ENCODE results near the gene RTKN. TPM values are rescaled to one million over a fixed set of nuclear protein-coding genes. Genes with fewer than 3 reads are reported as not detected.
"Not testable (repeated sequence)": the region's sequence is repeated elsewhere in the genome, so short reads cannot be mapped to it uniquely, and the experiment has no call there.

Gene RTKN, protein sequence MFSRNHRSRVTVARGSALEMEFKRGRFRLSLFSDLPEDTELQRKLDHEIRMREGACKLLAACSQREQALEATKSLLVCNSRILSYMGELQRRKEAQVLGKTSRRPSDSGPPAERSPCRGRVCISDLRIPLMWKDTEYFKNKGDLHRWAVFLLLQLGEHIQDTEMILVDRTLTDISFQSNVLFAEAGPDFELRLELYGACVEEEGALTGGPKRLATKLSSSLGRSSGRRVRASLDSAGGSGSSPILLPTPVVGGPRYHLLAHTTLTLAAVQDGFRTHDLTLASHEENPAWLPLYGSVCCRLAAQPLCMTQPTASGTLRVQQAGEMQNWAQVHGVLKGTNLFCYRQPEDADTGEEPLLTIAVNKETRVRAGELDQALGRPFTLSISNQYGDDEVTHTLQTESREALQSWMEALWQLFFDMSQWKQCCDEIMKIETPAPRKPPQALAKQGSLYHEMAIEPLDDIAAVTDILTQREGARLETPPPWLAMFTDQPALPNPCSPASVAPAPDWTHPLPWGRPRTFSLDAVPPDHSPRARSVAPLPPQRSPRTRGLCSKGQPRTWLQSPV
- total RNA-seq = 24.6 TPM

DNA sequence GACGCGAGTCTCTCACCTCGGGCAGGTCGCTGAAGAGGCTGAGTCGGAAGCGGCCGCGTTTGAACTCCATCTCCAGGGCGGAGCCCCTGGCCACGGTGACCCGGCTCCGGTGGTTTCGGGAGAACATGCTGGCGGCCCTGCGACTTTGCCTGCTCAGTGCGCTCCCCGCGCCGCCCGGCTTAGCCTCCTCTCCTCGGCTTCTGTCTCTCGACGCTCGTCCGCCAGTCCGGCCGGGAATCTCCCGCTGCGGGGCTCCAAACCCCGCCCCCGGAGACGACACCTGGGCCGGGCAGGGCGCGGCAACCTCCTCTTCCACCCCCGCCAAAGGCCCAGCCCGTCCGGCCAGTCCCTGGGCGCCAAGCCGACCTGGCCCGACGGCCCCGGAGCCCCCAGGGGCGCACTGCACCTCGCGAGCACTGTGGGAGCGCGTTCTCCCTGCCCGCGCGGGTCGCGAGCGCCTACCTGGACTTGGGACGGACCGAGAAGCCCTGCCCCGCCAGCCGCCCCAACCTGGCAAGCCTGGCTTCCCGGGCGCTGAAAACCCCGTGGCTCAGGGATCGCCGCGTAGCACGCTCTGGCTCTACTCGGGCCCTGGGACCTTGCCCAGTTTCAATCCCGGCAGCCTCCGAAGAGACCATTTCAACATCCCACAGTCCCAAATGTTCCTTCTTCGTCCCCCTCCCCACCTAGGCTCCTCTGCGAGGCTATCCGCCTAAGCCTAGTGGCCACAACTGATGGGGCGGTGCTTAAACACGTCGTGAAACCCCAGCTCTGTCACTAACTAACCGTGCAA, at the start of gene RTKN:
Gene RTKN (minus strand): TSS at position 248 of the 793 bp plus-strand sequence. CDS start 121 bp downstream, at position 127.
- H3K4me1 ChIP-seq = peaks cover 44% of the 10 kb centered on the region

DNA sequence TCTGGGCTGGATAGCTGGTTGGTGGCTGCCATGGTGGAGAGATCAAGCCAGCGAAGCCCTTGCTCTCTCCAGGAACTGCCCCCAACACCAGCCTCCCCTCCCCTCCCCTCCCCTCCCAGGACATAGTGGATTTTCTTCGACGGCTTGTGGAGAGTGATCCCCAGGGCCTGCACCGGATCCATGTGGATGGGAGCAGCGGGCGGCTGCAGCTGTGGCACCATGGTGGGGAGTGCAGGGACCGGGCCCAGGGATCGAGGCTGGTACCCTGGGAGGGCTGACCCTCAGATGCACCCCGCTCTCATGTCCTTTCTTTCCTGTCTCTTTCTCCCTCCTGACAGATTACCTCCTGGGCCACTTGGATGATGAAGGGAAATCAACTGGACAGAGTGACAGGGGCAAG, 48.2 kb upstream of the RTKN start:
- intact Hi-C loops (cut with DNase I) = loop anchor here (10.0 kb wide), 1 partner anchor 755 kb away; the partner anchor contains the start of gene TPRKB
- no peak for DNase-seq (ENCODE audit: extremely low spot score in 2 of 2)
- peaks cover 0 to 44% of the 10 kb centered on the region in 2 donors for H3K36me3 ChIP-seq

More for the DNA sequence above, at the start of gene RTKN:
- H3K4me3 ChIP-seq = peak within 1 kb of the TSS; percentile 47 to 58
- peak in 1 of 2 donors; percentile 83 for DNase-seq (ENCODE audit: extremely low spot score in 2 of 2)
- H3K27me3 ChIP-seq = no peaks in the 10 kb centered on the region
- intact Hi-C loops (cut with DNase I) = no loop called here
- H3K36me3 ChIP-seq = no peaks in the 10 kb centered on the region
- H3K9me3 ChIP-seq = no peaks in the 10 kb centered on the region
- TF ChIP-seq, protein P1, sequence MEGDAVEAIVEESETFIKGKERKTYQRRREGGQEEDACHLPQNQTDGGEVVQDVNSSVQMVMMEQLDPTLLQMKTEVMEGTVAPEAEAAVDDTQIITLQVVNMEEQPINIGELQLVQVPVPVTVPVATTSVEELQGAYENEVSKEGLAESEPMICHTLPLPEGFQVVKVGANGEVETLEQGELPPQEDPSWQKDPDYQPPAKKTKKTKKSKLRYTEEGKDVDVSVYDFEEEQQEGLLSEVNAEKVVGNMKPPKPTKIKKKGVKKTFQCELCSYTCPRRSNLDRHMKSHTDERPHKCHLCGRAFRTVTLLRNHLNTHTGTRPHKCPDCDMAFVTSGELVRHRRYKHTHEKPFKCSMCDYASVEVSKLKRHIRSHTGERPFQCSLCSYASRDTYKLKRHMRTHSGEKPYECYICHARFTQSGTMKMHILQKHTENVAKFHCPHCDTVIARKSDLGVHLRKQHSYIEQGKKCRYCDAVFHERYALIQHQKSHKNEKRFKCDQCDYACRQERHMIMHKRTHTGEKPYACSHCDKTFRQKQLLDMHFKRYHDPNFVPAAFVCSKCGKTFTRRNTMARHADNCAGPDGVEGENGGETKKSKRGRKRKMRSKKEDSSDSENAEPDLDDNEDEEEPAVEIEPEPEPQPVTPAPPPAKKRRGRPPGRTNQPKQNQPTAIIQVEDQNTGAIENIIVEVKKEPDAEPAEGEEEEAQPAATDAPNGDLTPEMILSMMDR (IDR thresholded peaks at IDR 0.05) = no peak
- no peak for TF ChIP-seq POLR2A (IDR thresholded peaks at IDR 0.05)
- peak in 1 of 2 donors; percentile 43 for TF ChIP-seq POLR2AphosphoS5 (IDR thresholded peaks at IDR 0.05; ENCODE audit: insufficient read depth in 1 of 2, low read depth in 1 of 2)
- H3K27ac ChIP-seq = peak within 1 kb of the TSS; percentile 81

DNA sequence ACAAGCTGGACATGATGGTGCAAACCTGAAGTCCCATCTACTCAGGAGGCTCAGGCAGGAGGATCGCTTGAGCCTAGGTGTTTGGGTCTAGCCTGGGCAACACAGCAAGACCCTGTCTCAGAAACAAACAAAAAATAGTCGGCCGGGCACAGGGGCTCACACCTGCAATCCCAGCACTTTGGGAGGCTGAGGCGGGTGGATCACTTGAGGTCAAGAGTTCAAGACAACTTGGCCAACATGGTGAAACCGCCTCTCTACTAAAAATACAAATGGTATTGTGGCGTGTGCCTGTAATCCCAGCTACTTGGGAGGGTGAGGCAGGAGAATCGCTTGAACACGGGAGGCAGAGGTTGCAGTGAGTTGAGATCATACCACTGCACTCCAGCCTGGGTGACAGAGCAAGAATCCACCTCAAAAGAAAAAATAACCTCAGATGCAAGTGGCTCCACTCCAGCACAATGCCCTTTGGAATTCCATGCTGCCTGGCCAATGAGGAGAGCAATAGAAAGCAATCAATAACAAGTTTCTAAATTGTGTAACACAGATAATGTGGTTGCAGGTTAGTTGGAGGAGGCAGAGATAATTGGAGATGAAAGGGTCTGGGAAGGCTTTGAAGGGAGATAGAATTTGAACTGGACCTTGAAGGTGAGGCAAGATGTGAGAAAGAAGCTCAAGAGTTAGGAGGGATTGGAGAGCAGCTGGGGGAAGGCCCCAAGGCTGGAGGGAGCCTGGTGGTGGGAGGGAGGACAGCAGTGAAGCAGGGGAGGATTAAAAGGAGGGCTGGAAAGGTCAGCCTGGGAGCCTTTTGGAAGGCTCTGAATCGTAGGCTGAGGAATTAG, 47.1 kb upstream of the RTKN start:
- Histone ChIP-seq H3K36me3 (peaks cover 0 to 37% of the 10 kb centered on the region in 2 donors), H3K4me1 (peaks cover 6% of the 10 kb centered on the region), H3K27ac (no peak overlapping the region), H3K4me3 (no peak overlapping the region), H3K27me3 (no peaks in the 10 kb centered on the region), H3K9me3 (no peaks in the 10 kb centered on the region)
- DNase-seq (ENCODE audit: extremely low spot score in 2 of 2) = no peak
- TF ChIP-seq POLR2A (IDR thresholded peaks at IDR 0.05) (no peak), POLR2AphosphoS5 (IDR thresholded peaks at IDR 0.05; ENCODE audit: insufficient read depth in 1 of 2, low read depth in 1 of 2) (no peak)
- TF ChIP-seq, protein P1 (IDR thresholded peaks at IDR 0.05) = no peak
- intact Hi-C loops (cut with DNase I) = loop anchor here (10.0 kb wide), 1 partner anchor 754 kb away; the partner anchor contains the start of gene TPRKB

More for the DNA sequence above, 48.2 kb upstream of the RTKN start:
- H3K27me3 ChIP-seq = no peaks in the 10 kb centered on the region
- TF ChIP-seq POLR2A (IDR thresholded peaks at IDR 0.05) (no peak), POLR2AphosphoS5 (IDR thresholded peaks at IDR 0.05; ENCODE audit: insufficient read depth in 1 of 2, low read depth in 1 of 2) (no peak)
- TF ChIP-seq, protein P1 (IDR thresholded peaks at IDR 0.05) = no peak
- no peaks in the 10 kb centered on the region for H3K4me1 ChIP-seq
- no peak overlapping the region for H3K4me3 ChIP-seq
- no peak overlapping the region for H3K27ac ChIP-seq
- no peaks in the 10 kb centered on the region for H3K9me3 ChIP-seq

DNA sequence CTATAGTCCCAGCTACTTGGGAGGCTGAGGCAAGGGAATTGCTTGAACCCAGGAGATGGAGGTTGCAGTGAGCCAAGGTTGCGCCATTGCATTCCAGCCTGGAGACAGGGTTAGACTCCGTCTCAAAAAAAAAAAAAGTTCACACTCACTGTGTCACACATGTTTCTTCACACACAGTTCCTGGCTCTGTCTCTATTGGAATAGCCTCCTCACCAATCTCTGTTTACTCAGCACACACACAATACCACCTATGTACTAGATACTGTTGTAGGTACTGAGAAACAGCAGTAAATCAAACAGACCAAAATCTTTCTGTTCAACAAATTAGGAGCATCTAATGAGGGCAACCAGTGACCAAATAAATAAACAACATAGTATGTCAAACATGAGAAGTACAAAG, 44.4 kb upstream of the RTKN start:
- no peaks in the 10 kb centered on the region for H3K27me3 ChIP-seq
- DNase-seq (ENCODE audit: extremely low spot score in 2 of 2) = no peak
- no peak overlapping the region for H3K4me3 ChIP-seq
- no peak overlapping the region for H3K27ac ChIP-seq
- TF ChIP-seq POLR2A (IDR thresholded peaks at IDR 0.05) (no peak), POLR2AphosphoS5 (IDR thresholded peaks at IDR 0.05; ENCODE audit: insufficient read depth in 1 of 2, low read depth in 1 of 2) (no peak)
- TF ChIP-seq, protein P1 (IDR thresholded peaks at IDR 0.05) = no peak
- peaks cover 22% of the 10 kb centered on the region for H3K4me1 ChIP-seq
- intact Hi-C loops (cut with DNase I) = loop anchor here (10.0 kb wide), 1 partner anchor 751 kb away; the partner anchor contains the start of gene TPRKB
- no peaks in the 10 kb centered on the region for H3K9me3 ChIP-seq
- H3K36me3 ChIP-seq = peaks cover 0 to 13% of the 10 kb centered on the region in 2 donors

DNA sequence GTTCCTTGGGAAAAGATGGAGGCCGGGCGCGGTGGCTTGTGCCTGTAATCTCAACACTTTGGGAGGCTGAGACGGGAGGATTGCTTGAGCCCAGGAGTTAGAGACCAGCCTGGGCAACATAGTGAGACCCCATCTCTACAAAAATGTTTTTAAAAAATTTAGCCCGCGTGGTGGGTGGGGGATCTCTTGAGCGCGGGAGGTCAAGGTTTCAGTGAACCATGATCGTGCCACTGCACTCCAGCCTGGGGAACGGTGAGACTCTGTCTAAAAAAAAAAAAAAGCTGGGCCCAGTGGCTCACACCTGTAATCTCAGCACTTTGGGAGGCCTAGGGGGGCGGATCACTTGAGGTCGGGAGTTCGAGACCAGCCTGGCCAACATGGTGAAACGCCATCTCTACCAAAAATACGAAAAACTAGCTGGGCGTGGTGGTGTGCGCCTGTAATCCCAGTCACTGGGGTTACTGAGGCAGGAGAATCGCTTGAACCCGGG, 42.0 kb upstream of the RTKN start:
- H3K36me3 ChIP-seq; H3K27me3 ChIP-seq; DNase-seq (ENCODE audit: extremely low spot score in 2 of 2); H3K9me3 ChIP-seq: not testable (repeated sequence)
- H3K27ac ChIP-seq = peak overlapping the region; percentile 87
- peaks cover 35% of the 10 kb centered on the region for H3K4me1 ChIP-seq
- intact Hi-C loops (cut with DNase I) = loop anchor here (2.0 to 10.0 kb wide), 2 partner anchors 103 to 749 kb away; partner anchors contain the start of gene TPRKB
- H3K4me3 ChIP-seq = peak overlapping the region; percentile 75 to 79

All from vagina (tissue), 2 donors.